NOMO-1 treated with dmso at 0.1 percent for 144 hours (cell line): Measurements from ENCODE around the gene FOXP4.

Source experiments
- DNase-seq: peaks from one replicate; lab custom pipeline; 2025; ENCODE audit not compliant: unreplicated experiment; lab: John Stamatoyannopoulos, UW

The FOXP4 gene

DNA sequence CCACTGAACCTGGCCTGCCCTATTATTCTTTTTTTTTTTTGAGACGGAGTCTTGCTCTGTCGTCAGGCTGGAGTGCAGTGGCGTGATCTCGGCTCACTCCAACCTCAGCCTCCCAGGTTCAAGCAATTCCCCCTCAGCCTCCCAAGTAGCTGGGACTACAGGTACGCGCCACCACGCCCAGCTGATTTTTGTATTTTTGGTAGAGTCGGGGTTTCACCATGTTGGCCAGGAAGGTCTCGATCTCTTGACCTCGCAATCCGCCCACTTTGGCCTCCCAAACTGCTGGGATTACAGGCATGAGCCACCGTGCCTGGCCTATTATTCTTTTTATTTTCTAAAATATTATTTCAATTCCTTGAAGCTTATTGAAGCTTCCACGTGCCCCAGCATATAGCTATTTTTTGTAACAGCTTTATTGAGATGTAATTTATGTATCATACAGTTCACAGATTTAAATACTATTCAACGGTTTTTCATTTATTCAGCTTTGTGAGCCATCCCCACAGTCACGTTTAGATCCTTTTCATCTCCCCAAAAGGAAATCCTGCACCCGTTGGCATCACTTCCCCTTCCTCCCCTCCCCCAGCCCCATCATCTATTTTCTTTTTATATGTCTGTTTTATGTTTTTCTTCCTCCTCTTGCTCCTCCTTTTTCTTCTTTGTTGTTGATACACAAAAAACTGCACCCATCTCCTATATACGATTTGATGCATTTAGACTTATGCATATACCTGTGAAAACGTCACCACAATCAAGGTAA is 78.6 kb downstream of the FOXP4 start:
- no peak for DNase-seq

- DNase-seq = no peak
These were observed 79.3 kb downstream of the FOXP4 start for GRCh38 chr6:41625442-41625841.

DNA sequence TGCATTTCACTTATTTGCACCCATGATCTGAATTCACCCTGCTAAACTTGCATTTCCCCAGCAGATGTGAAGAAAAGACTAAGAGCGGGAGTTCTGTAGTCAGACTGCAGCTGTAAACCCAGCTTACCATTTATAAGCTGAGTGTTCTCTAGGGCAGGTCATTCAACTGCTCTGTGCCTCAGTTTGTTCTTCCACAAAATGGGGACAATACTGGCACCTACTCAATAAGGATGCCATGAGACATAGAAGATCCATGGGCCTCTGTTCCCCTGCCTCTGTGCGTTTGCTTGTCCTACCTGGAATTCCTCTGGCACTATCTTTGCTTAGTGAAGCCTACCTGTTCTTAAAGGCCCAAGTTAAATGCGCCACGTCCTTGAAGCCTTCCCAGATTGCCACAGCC is 79.8 kb downstream of the FOXP4 start:
- no peak for DNase-seq

DNA sequence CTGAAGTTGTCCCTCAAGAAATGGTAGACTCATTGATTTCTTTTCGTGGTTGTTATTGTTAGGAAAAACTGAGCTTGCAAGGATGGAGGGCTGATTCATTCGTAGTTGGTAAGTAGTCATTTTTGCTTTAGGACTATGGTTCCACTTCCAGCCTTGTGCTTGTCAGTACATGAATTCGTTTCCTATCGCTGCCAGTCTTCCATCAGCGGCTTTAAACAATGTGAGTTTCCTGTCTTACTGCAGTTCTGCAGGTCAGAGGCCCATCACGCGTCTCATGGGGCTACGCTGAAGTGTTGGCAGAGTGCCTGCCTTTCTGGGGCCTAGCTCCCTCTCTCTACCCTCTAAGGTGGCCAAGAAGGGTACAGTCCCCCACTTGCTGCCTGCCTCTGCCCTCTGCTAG is 80.7 kb downstream of the FOXP4 start:
- DNase-seq = no peak

DNA sequence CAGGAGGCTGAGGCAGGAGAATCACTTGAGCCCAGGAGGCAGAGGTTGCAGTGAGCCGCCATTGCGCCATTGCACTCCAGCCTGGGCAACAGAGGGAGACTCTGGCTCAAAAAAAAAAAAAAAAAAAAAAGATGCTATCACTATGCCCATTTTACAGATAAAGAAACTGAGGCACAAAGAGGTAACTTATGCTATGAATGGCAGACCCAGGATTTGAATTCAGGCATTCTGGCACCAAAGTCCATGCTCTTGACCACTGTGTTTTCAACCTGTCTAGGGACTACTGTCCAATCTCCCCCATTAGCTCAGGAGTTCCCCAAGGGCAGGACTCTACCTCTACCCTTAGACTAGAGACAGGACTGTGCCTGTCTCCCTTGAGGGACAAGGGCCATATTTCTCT is 82.9 kb downstream of the FOXP4 start:
- DNase-seq = no peak

DNA sequence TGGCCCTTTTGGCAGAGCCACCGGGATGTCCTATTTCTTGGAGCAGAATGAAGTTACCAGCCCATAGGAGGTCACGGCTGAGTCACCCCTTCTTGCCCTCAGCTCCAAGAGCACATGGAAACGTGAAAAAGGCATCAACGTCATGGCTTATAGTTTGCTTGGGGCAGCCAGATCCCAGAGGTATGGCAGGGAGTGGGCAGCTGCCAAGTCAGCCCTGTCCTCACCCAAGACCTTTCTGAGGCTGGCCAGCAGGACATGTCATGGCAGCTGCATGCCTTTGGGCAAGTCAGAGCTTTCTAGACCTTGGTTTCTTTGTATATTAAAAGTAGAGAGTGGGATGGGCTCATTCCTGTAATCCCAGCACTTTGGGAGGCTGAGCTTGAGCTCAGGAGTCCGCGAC is 83.9 kb downstream of the FOXP4 start:
- no peak for DNase-seq

DNA sequence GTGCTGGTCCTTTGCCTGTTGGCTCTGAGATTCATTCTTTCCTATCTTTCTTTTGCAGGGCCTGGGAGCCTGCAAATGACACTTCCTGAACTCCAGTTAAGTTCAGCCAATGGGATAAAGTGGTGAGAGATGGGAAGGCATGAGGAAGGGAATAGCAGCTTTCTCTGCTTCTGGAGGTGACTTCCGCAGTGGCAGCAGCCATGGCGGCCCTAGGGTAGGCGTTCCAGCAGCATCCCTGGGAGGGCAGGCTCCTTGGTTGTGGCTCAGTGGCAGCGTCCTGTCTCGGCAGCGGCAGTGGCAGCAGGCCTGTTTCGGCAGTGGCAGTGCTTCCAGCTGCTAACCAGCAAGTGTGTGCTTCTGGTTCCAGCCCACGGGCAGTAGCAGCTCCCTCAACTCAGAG is 84.8 kb downstream of the FOXP4 start:
- DNase-seq = no peak

DNA sequence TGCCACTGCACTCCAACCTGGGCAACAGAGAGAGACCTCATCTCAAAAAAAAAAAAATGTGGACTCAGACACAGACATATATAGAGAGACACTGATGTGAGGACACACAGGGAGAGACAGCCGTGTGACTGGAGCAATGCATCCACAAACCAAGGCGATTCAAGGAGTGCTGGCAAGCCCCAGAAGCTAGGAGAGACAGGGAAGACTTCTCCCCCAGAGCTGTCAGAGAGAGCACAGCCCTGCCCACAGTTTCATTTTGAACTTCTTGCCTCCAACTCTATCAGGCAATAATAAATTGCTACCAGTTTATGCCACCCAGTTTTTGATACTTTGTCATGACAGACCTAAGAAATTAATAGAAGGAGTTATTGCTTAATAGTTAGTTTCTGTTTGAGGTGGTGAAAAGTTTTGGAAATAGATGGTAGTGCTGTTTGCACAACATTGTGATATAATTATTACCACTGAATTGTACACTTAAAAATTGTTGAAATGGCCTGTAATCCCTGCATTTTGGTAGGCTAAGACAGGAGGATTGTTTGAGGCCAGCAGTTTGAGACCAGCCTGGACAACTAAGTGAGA is 87.0 kb downstream of the FOXP4 start:
- no peak for DNase-seq

DNA sequence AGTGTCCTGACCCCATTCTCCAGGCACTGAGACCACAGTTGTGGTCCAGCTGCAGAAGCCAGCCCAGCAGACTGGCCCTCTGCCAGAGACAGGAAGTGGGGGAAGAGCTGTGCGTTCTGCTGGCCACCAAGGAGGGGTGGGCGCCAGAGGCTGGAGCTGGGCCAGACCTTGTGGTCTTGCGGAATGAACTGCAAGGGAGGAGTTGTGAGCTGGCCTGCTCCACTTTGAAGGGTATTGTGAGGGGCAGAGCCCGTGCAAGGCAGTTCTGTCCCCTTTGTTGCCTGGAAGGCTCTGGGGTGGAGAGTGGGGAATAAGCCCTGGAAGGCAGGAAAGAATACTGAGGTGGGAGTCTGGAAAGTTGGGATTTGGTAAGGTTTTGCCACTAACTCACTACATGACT is 88.5 kb downstream of the FOXP4 start:
- no peak for DNase-seq

DNA sequence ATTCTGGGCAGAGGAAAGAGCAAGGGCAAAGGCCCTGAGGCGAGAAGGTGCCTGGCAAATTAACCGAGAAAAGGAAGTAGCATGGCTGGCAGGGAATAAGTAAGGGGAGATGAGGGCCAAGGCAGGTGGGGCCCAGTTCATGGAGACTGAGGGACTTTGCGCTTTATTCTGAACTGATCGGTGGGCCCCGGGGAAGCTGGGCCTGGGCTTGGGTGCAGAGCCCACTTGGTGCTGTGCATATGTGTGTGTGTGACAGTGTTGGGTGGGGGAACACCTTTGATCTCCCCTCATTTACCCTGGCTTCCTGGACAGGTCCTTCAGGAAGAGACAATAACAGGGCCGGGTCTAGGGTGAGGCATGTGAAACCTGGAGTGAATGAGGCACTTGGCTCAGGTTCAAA is 89.2 kb downstream of the FOXP4 start:
- DNase-seq = no peak

DNA sequence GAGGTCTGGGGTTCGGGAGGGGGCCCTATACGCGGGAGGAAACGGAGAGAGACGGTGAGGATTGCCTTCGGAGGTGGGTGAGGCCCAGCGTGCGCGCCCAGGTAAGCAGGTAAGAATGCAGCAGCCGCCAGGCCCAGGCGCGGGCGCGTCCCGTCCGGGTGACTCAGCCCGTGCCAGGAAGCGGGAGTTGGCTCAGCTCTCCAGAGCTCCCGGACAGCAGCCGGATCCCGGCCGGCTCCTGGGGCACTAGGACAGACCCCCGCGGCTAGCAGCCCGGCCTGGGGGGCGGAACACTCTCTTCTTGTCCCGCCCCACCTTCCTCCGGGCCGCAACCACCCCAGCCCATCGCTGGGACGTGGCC is 90.6 kb downstream of the FOXP4 start:
- DNase-seq = no peak

GRCh38 chr6:41637194-41638001 is 91.2 kb downstream of the FOXP4 start:
- no peak for DNase-seq

GRCh38 chr6:41638002-41638934 is 92.1 kb downstream of the FOXP4 start, which contains the start of gene MDFI:
TSS of gene MDFI (plus strand) at chr6:41638468. CDS start at chr6:41638750, 282 bp downstream.
- no peak for DNase-seq

DNA sequence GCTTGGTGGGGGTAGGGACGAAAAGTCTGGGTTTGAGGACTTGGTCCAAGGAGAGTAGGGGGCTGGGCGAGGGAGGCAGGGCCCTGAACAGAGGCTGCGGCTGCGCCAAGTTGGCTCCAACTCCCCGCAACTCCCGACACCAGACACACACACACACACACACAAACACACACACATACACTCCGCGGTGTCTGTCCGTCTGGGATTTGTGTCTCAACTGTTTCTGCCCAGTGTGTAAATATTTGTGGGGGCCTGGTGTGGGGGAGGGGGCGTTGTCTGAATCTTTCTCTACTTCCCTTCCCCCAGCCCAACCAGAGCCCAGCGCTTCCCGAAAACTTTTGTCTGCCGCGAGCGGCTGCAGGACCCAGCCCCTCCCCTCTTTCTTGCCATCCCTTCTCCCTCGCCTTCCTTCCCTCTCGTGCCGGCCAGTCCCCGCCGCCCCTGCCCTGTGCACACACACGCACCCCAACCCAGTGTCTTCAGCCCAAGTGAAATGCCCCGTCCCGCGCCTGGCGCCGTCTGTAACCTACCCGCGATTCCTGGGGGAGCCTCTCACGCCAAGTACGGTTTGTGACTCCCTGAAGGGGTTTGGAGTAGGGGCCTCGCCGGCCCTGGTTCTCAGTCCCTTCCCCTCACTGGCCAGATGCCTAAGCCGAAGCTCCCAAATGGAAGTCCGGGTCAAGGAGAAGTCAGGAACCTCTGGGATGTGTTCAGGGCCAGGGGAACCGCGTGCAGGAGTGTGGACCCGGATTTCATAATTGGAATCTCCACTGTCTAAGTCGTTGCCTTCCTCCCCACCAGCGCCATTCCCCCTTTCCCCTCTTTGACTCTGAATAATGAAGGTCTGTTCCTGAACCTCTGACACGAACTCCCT is 93.0 kb downstream of the FOXP4 start:
- DNase-seq = no peak

DNA sequence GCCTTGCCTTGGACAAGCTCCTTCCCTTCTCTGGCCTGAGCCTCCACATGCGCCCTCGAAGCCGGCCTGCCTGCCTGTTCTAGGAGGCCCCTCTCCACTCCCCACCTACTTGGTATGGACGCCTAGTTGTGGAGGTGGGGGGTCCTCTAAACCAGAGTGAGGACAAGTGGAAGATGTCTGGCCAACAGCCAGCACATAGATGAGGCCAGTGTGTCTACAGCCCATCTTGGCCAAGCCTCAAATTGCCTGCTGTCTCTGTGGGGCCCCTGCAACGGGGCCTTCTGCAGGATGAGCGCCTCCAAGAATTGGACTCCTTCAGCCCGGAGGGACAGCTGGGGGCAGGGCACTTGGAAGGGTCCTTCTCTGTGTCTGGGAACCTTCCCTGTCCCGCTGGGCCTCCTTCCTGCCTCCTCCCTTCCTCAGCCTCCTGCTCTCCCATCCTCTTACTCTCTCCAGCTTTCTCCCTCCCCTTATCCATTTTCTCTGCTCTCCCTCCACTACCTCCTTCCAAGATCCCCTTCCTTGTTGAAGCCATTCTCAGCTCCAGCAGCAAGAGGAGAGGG is 93.7 kb downstream of the FOXP4 start:
- DNase-seq = no peak

DNA sequence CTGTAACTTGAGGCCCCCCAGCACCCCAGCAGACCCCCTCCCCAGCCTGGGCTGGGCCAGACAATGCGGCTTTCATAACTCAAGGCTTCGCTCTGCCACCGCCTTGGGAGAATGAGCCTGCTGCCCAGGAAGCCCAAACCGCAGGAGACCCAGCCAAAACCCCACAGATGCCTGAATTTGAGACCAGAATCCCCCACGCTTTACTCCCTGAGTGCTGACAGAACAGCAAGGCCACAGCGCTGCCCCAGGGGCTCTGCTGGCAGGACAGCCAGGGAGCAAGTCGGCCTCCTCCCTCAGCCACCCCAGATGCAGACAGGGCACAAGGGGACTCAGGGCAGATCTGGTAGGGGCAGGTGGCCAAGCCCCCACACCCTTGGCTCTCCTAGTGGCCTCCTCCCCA is 94.2 kb downstream of the FOXP4 start:
- no peak for DNase-seq

DNA sequence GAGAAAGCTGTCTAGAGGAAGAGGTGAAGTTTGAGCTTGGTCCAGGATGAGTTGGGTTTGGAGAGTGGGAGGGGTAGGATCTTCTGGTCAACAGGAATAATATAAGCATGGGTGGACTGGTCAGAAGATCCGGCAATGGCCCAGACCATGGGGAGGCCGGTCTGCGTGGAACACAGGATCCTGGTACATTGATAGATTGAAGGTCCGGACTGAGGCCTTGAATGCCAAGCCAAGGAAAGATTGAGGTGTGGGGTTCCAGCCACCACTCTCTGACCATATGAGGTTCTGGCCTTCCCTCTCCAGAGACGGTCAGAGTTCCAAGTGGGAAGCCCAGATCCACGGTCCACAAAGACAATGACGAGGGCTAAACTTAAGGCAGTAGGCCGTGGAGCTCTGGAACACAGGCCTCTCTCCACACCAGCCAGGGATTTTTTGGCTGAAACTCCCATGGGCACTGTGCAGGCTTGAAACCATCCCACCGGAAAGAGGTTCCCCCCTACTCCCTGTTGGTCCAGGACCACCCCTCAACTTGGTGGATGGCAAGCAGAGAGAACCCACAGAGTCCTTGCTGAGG is 95.3 kb downstream of the FOXP4 start:
- no peak for DNase-seq

DNA sequence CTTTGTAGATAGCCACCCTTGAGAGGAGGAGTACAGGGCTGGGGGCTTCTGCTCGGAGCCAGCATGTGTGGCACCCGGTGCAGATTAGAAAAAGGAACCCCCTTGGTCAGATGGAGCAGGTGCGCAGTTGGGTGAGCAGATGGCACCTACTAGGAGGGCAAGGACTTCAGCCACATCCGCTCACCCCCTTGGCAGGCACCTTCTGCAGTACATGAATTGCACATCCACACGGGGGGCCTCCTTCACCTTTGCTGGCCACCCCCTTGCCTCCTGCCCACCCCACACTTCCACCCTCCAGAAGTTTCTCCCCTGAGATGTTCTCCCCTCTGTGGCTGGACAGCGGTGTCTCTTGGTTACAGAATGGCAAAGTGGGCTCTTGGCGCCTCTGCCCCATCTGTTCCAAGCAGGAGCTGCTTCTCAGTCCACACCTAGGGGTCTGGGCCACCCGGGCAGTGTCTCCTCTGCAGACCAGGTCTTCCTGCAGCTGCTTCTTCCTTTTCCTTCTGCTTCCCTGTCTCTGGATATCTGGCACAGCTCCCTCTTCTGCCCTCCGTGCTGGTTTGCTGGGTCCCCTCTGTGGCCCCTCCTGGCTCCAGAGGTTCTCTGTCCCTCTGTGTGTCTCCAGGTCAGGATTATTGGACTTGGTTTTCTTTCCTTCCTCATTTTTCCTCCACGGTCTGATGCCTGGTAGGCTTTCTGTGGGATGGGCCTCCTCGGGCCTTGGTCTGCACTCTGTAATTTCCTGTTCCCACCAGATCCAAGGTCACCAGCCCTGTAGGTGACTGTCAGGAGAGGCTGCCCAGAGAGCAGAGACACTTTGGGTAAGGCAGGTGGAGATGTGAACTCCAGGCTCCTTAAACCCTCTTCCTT is 96.1 kb downstream of the FOXP4 start:
- DNase-seq = no peak
